ENCODE data around the gene SHISA5. TPM values are rescaled to one million over a fixed set of nuclear protein-coding genes. Genes with fewer than 3 reads are reported as not detected.

The SHISA5 gene
- total and polyA plus RNA-seq, 2 donors (not counting 1 experiment from before 2014, with no cell fraction given), result 147 to 183 TPM

DNA sequence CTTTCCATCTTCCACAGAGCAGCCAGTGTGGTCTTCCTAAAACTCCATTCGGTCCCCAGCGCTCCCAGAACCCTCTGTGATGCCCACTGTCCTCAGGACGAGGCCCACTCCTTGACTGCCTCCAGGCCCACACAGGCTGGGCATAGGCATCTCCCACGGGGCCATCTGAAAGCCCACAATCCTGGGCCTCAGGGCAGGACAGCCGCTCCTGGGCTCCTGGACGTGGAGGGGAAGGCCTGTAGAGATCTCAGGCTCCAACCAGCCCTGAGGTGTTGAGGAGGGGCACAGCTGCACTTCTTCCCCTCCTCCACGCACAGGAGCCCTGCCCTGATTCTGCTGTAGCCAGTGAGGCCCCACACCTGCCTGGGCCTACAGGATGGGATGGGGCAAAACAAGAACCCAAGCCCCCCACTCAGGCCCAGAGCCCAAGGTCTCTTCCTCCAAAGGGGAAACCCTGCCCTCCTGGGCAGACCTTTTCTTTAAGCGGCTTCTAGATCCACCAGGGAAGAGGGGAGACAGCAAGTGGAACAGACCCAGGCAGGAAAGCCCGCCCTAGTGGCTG lies 25.9 kb downstream of the SHISA5 start:
- H3K27ac ChIP-seq (ENCODE audit: low read length in 2 of 2), result peak overlapping the region; percentile 85 to 89
- DNase-seq (peak; percentile 29), ATAC-seq (ENCODE audit: low read depth) (no peak)
- H3K27me3 ChIP-seq (replicated peaks in 1 of 4; ENCODE audit: control extremely low read depth in 1 of 4, control insufficient read depth in 3 of 4, insufficient read depth in 4 of 4, low read length in 3 of 4), result no peaks in the 10 kb centered on the region
- Mint-ChIP-seq H3K9me3 (ENCODE audit: insufficient read depth) (no peaks in the 10 kb centered on the region), H3K4me1 (peaks cover 51% of the 10 kb centered on the region), H3K27me3 (no peaks in the 10 kb centered on the region), H3K27ac (peak overlapping the region; percentile 99), H3K4me3 (peak overlapping the region; percentile 86)
- CTCF ChIA-PET, result interaction anchor here (3.0 to 17.7 kb wide), 3 partner anchors 11 to 42 kb away, joined by 12 to 240 read pairs (median 14); partner anchors contain the start of gene SHISA5
- peaks cover 51% of the 10 kb centered on the region for H3K79me2 ChIP-seq (ENCODE audit: control insufficient read depth, insufficient read depth, low read length)
- H3K4me2 ChIP-seq (replicated peaks; ENCODE audit: low read depth, low read length, poor library complexity, severe bottlenecking), result peak overlapping the region; percentile 63
- POLR2A ChIA-PET, result interaction anchor here (1.9 kb wide), 1 partner anchor 12 kb away, joined by 9 read pairs; a partner anchor contains a TSS
- peak overlapping the region; percentile 46 for H3K9ac ChIP-seq (ENCODE audit: low read length)
- H2AFZ ChIP-seq (ENCODE audit: insufficient read depth, low read depth, low read length, poor library complexity, severe bottlenecking), result peak overlapping the region; percentile 83
- no peaks in the 10 kb centered on the region for H3K9me3 ChIP-seq (ENCODE audit: control extremely low read depth in 1 of 3, control insufficient read depth in 2 of 3, insufficient read depth in 1 of 3, low read length in 2 of 3)
- H4K20me1 ChIP-seq (ENCODE audit: control insufficient read depth, insufficient read depth, low read length, poor library complexity, severe bottlenecking), result no peaks in the 10 kb centered on the region
- H3K4me3 ChIP-seq (ENCODE audit: control extremely low read depth in 1 of 5, extremely low read depth in 1 of 5, insufficient read depth in 1 of 5, low read depth in 2 of 5, low read length in 4 of 5), result peak overlapping the region in 3 of 5 experiments; percentile 43 to 52 (median 46)
- no peak for TF ChIP-seq EZH2 (IDR thresholded peaks at IDR 0.05; ENCODE audit: borderline replicate concordance, insufficient read depth, low read depth, low read length, poor library complexity, severe bottlenecking)
- TF ChIP-seq, protein P1, sequence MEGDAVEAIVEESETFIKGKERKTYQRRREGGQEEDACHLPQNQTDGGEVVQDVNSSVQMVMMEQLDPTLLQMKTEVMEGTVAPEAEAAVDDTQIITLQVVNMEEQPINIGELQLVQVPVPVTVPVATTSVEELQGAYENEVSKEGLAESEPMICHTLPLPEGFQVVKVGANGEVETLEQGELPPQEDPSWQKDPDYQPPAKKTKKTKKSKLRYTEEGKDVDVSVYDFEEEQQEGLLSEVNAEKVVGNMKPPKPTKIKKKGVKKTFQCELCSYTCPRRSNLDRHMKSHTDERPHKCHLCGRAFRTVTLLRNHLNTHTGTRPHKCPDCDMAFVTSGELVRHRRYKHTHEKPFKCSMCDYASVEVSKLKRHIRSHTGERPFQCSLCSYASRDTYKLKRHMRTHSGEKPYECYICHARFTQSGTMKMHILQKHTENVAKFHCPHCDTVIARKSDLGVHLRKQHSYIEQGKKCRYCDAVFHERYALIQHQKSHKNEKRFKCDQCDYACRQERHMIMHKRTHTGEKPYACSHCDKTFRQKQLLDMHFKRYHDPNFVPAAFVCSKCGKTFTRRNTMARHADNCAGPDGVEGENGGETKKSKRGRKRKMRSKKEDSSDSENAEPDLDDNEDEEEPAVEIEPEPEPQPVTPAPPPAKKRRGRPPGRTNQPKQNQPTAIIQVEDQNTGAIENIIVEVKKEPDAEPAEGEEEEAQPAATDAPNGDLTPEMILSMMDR (IDR thresholded peaks at IDR 0.05), result no peak
- intact Hi-C loops (cut with micrococcal nuclease), result no loop called here
- peaks cover 0 to 2% of the 10 kb centered on the region in 2 experiments for H3K36me3 ChIP-seq (replicated peaks in 1 of 2; ENCODE audit: control extremely low read depth in 1 of 2, control insufficient read depth in 1 of 2, extremely low read depth in 1 of 2, insufficient read depth in 2 of 2, low read length in 1 of 2)
- 89% methylated on average over 7 of the region's 9 CpGs for WGBS (ENCODE audit: insufficient coverage)
- H3K4me1 ChIP-seq (ENCODE audit: control insufficient read depth in 2 of 2, insufficient read depth in 2 of 2, low read length in 2 of 2), result peaks cover 44 to 52% of the 10 kb centered on the region in 2 donors

DNA sequence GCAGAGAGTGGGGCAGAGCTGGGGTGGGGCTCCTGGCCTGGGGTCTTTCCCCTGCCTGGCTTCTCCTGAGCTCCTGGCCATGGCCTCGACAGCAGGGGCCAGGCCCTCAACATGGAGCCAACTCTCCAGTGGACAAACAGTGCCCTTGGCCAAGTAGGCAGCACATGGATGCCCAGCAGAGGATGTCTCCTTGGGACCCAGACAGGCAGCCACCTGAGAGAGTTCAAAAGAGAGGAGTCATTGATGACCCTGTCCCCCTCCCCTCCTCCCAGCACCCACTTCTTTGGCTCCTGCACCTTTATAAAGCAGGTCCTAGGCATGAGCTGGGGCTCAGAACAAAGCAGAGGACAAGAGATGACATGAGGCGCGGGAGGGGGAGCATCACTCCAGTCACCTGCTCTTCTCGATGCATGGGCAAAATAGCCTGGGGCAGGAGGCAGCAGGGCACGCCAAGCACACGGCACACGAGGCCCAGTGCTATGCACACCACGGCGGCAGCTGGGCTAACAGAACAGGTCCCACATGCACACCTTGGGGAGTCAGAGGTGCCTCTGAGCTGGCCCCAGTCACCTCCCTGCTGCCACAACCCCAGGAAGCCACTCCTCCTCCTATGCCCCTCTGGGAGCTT lies 27.4 kb downstream of the SHISA5 start:
- H3K36me3 ChIP-seq (replicated peaks in 1 of 2; ENCODE audit: control extremely low read depth in 1 of 2, control insufficient read depth in 1 of 2, extremely low read depth in 1 of 2, insufficient read depth in 2 of 2, low read length in 1 of 2), result peaks cover 0 to 2% of the 10 kb centered on the region in 2 experiments

More for the DNA sequence above, 27.4 kb downstream of the SHISA5 start:
- POLR2A ChIA-PET, result interaction anchor here (0.5 to 1.4 kb wide), 5 partner anchors 10 to 423 kb away, joined by 3 to 6 read pairs (median 3); partner anchors contain the start of gene ATRIP
- Histone ChIP-seq H3K4me1 (ENCODE audit: control insufficient read depth in 2 of 2, insufficient read depth in 2 of 2, low read length in 2 of 2) (peaks cover 49 to 62% of the 10 kb centered on the region in 2 donors), H3K4me2 (replicated peaks; ENCODE audit: low read depth, low read length, poor library complexity, severe bottlenecking) (peak overlapping the region; percentile 63), H3K27ac (ENCODE audit: low read length in 2 of 2) (peak overlapping the region; percentile 42 to 85), H2AFZ (ENCODE audit: insufficient read depth, low read depth, low read length, poor library complexity, severe bottlenecking) (peak overlapping the region; percentile 42), H4K20me1 (ENCODE audit: control insufficient read depth, insufficient read depth, low read length, poor library complexity, severe bottlenecking) (no peaks in the 10 kb centered on the region), H3K9ac (ENCODE audit: low read length) (peak overlapping the region; percentile 15), H3K9me3 (ENCODE audit: control extremely low read depth in 1 of 3, control insufficient read depth in 2 of 3, insufficient read depth in 1 of 3, low read length in 2 of 3) (no peaks in the 10 kb centered on the region), H3K4me3 (ENCODE audit: control extremely low read depth in 1 of 5, extremely low read depth in 1 of 5, insufficient read depth in 1 of 5, low read depth in 2 of 5, low read length in 4 of 5) (peak overlapping the region in 1 of 5 experiments; percentile 7), H3K79me2 (ENCODE audit: control insufficient read depth, insufficient read depth, low read length) (peaks cover 64% of the 10 kb centered on the region), H3K27me3 (replicated peaks in 1 of 4; ENCODE audit: control extremely low read depth in 1 of 4, control insufficient read depth in 3 of 4, insufficient read depth in 4 of 4, low read length in 3 of 4) (no peaks in the 10 kb centered on the region)
- intact Hi-C loops (cut with micrococcal nuclease), result no loop called here
- ATAC-seq (ENCODE audit: low read depth) (no peak), DNase-seq (peak; percentile 29)
- TF ChIP-seq, protein P1 (IDR thresholded peaks at IDR 0.05), result no peak
- TF ChIP-seq EZH2 (IDR thresholded peaks at IDR 0.05; ENCODE audit: borderline replicate concordance, insufficient read depth, low read depth, low read length, poor library complexity, severe bottlenecking), result no peak
- CTCF ChIA-PET, result interaction anchor here (0.5 to 17.7 kb wide), 6 partner anchors 8 to 342 kb away, joined by 3 to 240 read pairs (median 8); partner anchors contain the start of gene SHISA5
- Mint-ChIP-seq H3K4me1 (peaks cover 56% of the 10 kb centered on the region), H3K9me3 (ENCODE audit: insufficient read depth) (no peaks in the 10 kb centered on the region), H3K27ac (peak overlapping the region; percentile 99), H3K4me3 (peak overlapping the region; percentile 23), H3K27me3 (no peaks in the 10 kb centered on the region)
- WGBS (ENCODE audit: insufficient coverage), result 43% methylated on average over 9 of the region's 9 CpGs

All from B cell (primary cell).